BLaER1 (cell line): ENCODE measurements around the gene QSER1.
"Not testable (repeated sequence)": the region's sequence is repeated elsewhere in the genome, so short reads cannot be mapped to it uniquely, and the experiment has no call there.

ENCODE experiments used
- H3K27ac ChIP-seq: shearing (Covaris generic); formaldehyde crosslinking; 2 replicates; pipeline ENCODE4 v1.8.1; 2022
- H3K27me3 ChIP-seq: shearing (Covaris generic); formaldehyde crosslinking; 2 replicates; pipeline ENCODE4 v1.8.1; 2022
- H3K36me3 ChIP-seq: shearing (Covaris generic); formaldehyde crosslinking; 2 replicates; pipeline ENCODE4 v1.8.1; 2022
- H3K4me1 ChIP-seq: shearing (Covaris generic); formaldehyde crosslinking; 2 replicates; pipeline ENCODE4 v1.8.1; 2022
- H3K4me2 ChIP-seq: shearing (Covaris generic); formaldehyde crosslinking; 2 replicates; pipeline ENCODE4 v1.8.1; 2022
- H3K4me3 ChIP-seq: shearing (Covaris generic); formaldehyde crosslinking; 2 replicates; pipeline ENCODE4 v1.8.1; 2022
- H3K9ac ChIP-seq: shearing (Covaris generic); formaldehyde crosslinking; 2 replicates; pipeline ENCODE4 v1.8.1; 2022
- H3K9me3 ChIP-seq: shearing (Covaris generic); formaldehyde crosslinking; 2 replicates; pipeline ENCODE4 v1.8.1; 2022
- H4K20me1 ChIP-seq: shearing (Covaris generic); formaldehyde crosslinking; 2 replicates; pipeline ENCODE4 v1.8.1; 2022
- Cebpa-rat ChIP-seq: shearing (Covaris generic); IDR thresholded peaks from 2 replicates; pipeline ENCODE4 v1.8.1; 2022

Gene QSER1

DNA sequence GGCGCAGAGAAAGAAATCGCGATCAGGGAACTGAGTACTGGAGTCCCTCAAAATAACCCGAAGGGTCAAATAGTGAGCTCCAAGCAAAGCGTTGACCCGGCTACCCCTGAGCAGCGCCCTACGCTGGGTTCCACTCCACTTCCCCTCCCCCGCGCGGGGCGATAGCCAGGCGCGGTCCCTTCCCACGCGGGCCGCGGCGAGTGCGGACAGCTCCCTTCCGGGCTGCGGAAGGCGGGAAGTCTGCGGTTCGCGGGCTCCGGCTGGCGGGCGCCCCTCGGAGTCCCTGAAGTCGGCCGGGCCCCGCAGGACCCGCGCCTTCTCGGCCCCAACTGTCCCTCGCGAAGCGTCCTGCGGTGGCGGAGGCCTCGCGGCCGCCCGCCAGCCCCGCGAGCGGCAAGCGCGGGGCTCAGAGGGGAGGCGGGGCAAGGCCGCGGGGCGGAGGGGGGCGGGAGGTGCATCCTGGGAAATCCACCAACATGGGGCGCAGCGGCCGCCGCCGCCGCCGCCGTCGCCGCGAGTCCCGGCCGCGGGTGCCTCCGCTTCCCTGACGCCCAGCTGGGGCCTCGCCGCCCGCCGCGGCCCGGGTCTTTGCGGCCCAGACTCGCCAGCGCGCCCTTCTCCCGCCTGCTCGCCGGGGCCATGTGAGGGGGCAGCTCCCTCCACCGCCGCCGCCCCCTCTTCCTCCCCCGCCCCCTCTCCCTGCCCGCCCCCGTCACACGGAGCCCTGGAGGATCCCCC is at the start of gene QSER1:
QSER1 (plus strand) TSS at position 457 of the 738 bp plus-strand sequence. CDS start 315 bp downstream, outside the sequence.
- no peak for TF ChIP-seq Cebpa-rat
- Histone ChIP-seq H3K9me3 (peaks cover 11% of the 10 kb centered on the region), H3K27me3 (no peaks in the 10 kb centered on the region)

DNA sequence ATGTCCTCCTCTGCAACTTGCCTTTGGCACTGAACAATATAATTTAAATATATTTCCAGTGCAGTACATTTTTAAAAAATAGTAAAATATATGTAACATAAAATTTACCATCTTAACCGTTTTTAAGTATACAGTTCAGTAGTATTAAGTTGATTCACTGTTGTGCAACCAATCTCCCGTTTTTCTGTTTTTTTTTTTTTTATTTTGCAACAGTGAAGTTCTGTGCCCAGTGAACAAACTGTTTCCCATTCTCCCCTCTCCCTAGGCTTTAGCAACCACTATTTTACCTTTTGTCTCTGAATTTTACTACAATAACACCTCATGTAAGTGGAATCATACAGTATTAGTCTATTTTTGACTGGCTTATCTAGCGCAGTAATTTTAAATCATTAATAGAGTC is 49.1 kb upstream of the QSER1 start:
- no peak overlapping the region for H3K4me3 ChIP-seq
- TF ChIP-seq Cebpa-rat: no peak
- no peaks in the 10 kb centered on the region for H3K36me3 ChIP-seq
- no peaks in the 10 kb centered on the region for H3K4me1 ChIP-seq
- H4K20me1 ChIP-seq: no peaks in the 10 kb centered on the region
- no peaks in the 10 kb centered on the region for H3K9me3 ChIP-seq
- H3K27me3 ChIP-seq: no peaks in the 10 kb centered on the region
- no peak overlapping the region for H3K9ac ChIP-seq
- H3K27ac ChIP-seq: no peak overlapping the region
- H3K4me2 ChIP-seq: no peak overlapping the region

More for the DNA sequence above, at the start of gene QSER1:
- peaks cover 32% of the 10 kb centered on the region for H4K20me1 ChIP-seq
- H3K36me3 ChIP-seq: peaks cover 6% of the 10 kb centered on the region; the same call in 1 of the 2 replicates
- peak within 1 kb of the TSS; percentile 94 for H3K4me3 ChIP-seq
- H3K27ac ChIP-seq: peak within 1 kb of the TSS; percentile 97
- peak within 1 kb of the TSS; percentile 96 for H3K9ac ChIP-seq
- peak within 1 kb of the TSS; percentile 93 for H3K4me2 ChIP-seq
- peaks cover 32% of the 10 kb centered on the region for H3K4me1 ChIP-seq

DNA sequence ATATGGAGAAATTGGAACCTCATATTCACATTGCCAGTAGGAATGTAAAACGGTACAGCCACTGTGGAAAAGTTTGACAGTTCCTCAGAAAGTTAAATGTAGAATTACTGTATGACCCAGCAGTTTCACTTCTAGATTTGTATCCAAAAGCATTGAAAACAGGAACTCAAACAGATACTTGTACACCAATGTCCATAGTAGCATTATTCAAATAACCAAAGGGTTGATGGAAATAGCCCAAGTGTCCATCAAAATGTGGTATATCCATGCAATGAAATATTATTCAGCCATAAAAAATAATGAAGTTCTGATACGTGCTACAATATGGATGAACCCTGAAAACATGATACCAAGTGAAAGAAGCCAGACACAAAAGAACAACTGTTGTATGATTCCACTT is 45.1 kb upstream of the QSER1 start:
- H3K36me3 ChIP-seq: no peaks in the 10 kb centered on the region
- H3K9me3 ChIP-seq: no peaks in the 10 kb centered on the region
- no peak overlapping the region for H3K27ac ChIP-seq
- no peak overlapping the region for H3K4me2 ChIP-seq
- H3K27me3 ChIP-seq: no peaks in the 10 kb centered on the region
- no peak overlapping the region for H3K9ac ChIP-seq
- TF ChIP-seq Cebpa-rat: no peak
- H3K4me1 ChIP-seq: no peaks in the 10 kb centered on the region
- H4K20me1 ChIP-seq: no peaks in the 10 kb centered on the region
- no peak overlapping the region for H3K4me3 ChIP-seq

DNA sequence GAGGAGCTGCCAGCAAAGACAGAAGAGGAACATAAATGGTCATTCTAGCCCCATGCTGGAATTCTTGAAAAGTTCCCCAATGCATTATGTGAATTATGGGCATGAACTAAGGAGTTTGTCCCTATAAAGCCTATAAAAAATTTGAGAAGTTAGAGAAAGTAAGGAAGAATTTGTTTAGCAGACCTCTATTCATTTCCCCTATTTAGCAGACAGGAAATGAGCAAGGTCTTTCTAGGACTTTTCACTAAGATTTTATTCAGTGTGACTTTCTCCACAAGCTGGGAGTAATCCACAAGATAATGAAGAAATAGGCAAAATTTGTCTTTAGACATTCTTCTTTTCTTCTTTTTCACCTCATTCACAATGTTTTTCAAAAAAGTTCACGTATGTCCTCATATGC is 42.9 kb upstream of the QSER1 start:
- no peak overlapping the region for H3K4me2 ChIP-seq
- H3K9me3 ChIP-seq: no peaks in the 10 kb centered on the region
- no peak overlapping the region for H3K4me3 ChIP-seq
- TF ChIP-seq Cebpa-rat: no peak
- no peaks in the 10 kb centered on the region for H4K20me1 ChIP-seq
- no peaks in the 10 kb centered on the region for H3K4me1 ChIP-seq
- no peak overlapping the region for H3K9ac ChIP-seq
- no peaks in the 10 kb centered on the region for H3K36me3 ChIP-seq
- H3K27ac ChIP-seq: no peak overlapping the region
- no peaks in the 10 kb centered on the region for H3K27me3 ChIP-seq

DNA sequence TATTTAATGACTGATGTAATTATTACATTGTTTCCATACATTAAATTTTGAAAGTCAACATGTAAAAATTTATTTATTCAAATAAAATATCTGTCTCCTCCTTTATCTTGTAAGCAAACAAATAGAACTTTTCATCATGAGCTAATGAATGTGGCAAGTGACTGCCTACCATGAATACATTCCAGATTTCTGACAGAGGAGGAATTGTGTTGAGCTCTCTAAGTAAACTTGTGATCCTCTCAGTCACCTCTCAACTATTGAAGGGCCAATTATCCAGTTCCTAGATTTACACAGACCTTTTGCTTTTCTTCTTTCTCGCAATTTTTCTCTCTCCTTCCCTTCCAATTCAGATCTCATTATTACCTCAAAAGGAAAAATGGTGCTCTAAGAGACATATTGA is 41.4 kb upstream of the QSER1 start:
- no peak overlapping the region for H3K4me3 ChIP-seq
- H3K27ac ChIP-seq: no peak overlapping the region
- no peak overlapping the region for H3K9ac ChIP-seq
- H4K20me1 ChIP-seq: no peaks in the 10 kb centered on the region
- H3K9me3 ChIP-seq: no peaks in the 10 kb centered on the region
- no peaks in the 10 kb centered on the region for H3K4me1 ChIP-seq
- TF ChIP-seq Cebpa-rat: no peak
- H3K27me3 ChIP-seq: no peaks in the 10 kb centered on the region
- no peak overlapping the region for H3K4me2 ChIP-seq
- H3K36me3 ChIP-seq: no peaks in the 10 kb centered on the region

DNA sequence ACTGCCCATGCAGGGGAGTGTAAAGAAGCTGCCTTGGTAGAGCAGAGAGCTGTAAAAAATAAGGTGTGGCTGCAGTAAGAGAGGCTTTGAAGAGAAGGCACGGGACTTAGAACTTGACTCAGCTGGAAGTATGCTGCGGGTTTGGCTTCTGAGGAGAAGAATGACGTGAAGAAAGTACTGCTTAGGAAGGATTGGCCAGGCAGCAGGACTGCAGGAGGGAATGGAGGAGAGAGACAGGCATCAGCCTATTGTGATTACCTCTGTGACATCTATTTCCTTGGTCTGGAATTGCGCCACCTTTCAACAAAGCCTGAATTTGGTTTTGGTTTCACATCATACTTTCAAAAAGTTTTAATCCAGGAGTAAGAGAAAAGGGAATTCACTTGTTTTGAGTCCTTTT is 40.4 kb upstream of the QSER1 start:
- no peak for TF ChIP-seq Cebpa-rat
- H3K4me2 ChIP-seq: no peak overlapping the region
- H3K4me3 ChIP-seq: no peak overlapping the region
- H4K20me1 ChIP-seq: no peaks in the 10 kb centered on the region
- no peak overlapping the region for H3K9ac ChIP-seq
- no peaks in the 10 kb centered on the region for H3K27me3 ChIP-seq
- no peak overlapping the region for H3K27ac ChIP-seq
- no peaks in the 10 kb centered on the region for H3K36me3 ChIP-seq
- H3K4me1 ChIP-seq: no peaks in the 10 kb centered on the region
- H3K9me3 ChIP-seq: no peaks in the 10 kb centered on the region

DNA sequence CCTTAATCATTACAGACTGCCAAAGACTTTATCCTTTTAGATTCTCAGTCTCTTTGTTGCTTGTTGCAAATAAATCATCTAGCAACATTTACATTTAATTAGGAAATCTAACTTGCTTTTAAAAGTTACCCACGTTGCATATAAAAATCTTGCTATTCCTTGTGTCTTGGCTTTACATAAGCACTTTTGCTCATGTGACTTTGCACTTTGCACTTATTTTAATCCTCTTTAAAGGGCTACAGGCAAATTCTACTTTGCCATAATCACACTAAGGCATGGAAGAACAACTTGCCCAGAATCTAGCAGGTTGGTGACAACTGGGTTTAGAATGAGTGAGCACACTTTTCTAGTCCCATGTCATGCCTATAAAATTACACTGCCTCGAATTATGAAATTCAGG is 37.0 kb upstream of the QSER1 start:
- H3K9ac ChIP-seq: no peak overlapping the region
- H3K27me3 ChIP-seq: no peaks in the 10 kb centered on the region
- no peaks in the 10 kb centered on the region for H3K4me1 ChIP-seq
- no peak overlapping the region for H3K27ac ChIP-seq
- H3K4me2 ChIP-seq: no peak overlapping the region
- H3K9me3 ChIP-seq: no peaks in the 10 kb centered on the region
- H4K20me1 ChIP-seq: no peaks in the 10 kb centered on the region
- no peaks in the 10 kb centered on the region for H3K36me3 ChIP-seq
- TF ChIP-seq Cebpa-rat: no peak
- no peak overlapping the region for H3K4me3 ChIP-seq

DNA sequence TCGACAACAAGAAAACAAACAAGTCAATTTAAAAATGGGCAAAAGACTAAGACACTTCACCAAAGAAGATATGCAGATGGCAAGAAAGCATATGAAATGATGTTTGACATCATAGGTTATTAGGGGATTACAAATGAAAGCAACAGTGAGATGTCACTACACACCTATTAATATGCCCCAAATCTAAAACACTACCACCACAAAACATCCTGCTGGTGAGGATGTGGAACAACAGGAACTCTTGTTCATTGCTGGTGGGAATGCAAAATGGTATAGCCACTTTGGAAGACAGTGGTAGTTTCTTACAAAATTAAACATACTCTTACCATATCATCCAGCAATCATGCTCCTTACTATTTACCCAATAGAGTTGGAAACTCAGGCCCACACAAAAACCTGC is 33.9 kb upstream of the QSER1 start:
- H3K9me3 ChIP-seq: no peaks in the 10 kb centered on the region
- TF ChIP-seq Cebpa-rat: no peak
- no peaks in the 10 kb centered on the region for H3K4me1 ChIP-seq
- H3K4me3 ChIP-seq: no peak overlapping the region
- H4K20me1 ChIP-seq: no peaks in the 10 kb centered on the region
- H3K9ac ChIP-seq: no peak overlapping the region
- H3K4me2 ChIP-seq: no peak overlapping the region
- H3K27me3 ChIP-seq: no peaks in the 10 kb centered on the region
- no peaks in the 10 kb centered on the region for H3K36me3 ChIP-seq
- H3K27ac ChIP-seq: no peak overlapping the region

DNA sequence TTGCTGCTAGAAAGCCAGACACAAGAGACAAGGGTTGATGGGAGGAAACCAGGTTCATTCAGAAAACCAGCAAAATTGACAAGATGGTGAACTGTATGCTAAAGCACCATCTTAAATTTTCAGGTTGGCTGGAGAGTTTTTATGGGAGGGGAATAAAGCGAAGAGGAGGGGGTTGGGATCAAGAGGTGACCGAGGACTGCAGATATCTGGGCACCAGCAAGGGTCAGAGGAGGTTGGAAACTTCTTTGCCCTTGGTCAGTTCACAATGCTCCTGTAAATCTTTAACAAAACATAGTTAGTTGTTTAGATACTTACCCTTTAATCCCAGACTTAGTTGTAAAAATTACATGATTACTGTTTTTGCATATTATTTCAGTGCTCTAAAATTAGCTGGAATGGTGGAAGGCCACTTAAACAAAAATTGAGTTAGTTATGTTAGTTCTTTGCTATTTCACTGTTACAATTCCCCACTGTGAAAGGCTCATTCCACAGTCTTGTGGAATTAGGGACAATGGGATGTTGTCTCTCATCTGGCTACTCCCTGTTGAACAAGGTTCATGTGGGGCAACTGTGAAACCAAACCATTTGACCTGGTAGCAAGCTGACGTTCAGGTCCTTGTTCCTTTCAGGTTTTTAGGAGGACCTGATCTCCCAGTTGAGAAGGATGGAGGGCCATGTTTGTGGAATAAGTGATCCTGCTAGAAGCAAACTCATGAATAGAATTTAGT is 30.6 kb upstream of the QSER1 start:
- Histone ChIP-seq H3K9me3 (no peaks in the 10 kb centered on the region), H3K4me2 (no peak overlapping the region), H3K4me3 (no peak overlapping the region), H3K9ac (no peak overlapping the region), H3K27ac (no peak overlapping the region), H3K27me3 (no peaks in the 10 kb centered on the region), H3K36me3 (no peaks in the 10 kb centered on the region), H4K20me1 (no peaks in the 10 kb centered on the region), H3K4me1 (no peaks in the 10 kb centered on the region)
- TF ChIP-seq Cebpa-rat: no peak

DNA sequence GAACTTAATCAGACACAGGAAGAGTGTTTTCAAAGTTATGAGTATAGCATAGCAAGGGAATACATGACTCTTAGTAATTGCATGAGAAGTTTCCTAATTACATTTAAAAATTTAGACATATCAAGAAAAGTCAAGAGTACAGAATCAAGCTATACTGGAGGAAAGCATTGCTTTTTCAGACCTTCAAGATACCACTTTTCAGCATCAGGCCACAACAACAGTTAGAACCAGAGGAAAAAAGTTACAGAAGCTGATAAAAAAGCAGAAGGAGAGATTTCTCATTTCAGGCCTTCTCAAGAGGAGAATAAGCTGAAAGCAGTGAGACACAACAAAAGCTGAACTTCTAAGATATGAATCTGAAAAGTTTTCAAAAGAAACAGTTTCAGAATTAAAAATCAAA is 28.1 kb upstream of the QSER1 start:
- no peaks in the 10 kb centered on the region for H4K20me1 ChIP-seq
- no peaks in the 10 kb centered on the region for H3K36me3 ChIP-seq
- H3K4me1 ChIP-seq: no peaks in the 10 kb centered on the region
- no peak overlapping the region for H3K27ac ChIP-seq
- H3K27me3 ChIP-seq: no peaks in the 10 kb centered on the region
- no peaks in the 10 kb centered on the region for H3K9me3 ChIP-seq
- H3K9ac ChIP-seq: no peak overlapping the region
- no peak overlapping the region for H3K4me3 ChIP-seq
- no peak overlapping the region for H3K4me2 ChIP-seq
- TF ChIP-seq Cebpa-rat: no peak

DNA sequence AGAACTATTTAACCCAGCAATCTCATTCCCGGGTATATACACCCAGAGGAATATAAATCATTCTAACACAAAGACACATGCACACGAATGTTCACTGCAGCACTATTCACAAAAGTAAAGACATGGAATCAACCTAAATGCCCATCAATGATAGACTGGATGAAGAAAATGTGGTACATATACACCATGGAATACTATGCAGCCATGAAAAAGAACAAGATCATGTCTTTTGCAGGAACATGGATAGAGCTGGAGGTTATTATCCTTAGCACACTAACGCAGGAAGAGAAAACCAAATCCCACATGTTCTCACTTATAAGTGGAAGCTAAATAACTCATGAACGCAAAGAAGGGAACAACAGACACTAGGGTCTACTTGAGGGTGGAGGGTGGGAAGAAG is 23.9 kb upstream of the QSER1 start:
- not testable (repeated sequence) for H4K20me1 ChIP-seq, H3K4me2 ChIP-seq, H3K27me3 ChIP-seq, H3K9ac ChIP-seq, H3K4me1 ChIP-seq, H3K36me3 ChIP-seq, H3K27ac ChIP-seq, H3K9me3 ChIP-seq, H3K4me3 ChIP-seq
